ENCODE data around the gene KIF16B. TPM values are rescaled to one million over a fixed set of nuclear protein-coding genes. Genes with fewer than 3 reads are reported as not detected.

Gene KIF16B
- total and polyA plus RNA-seq, 2 donors (not counting 3 experiments of a cell fraction or from before 2014, with no cell fraction given) = 2.9 to 8.8 TPM

- BruUV-seq (replicated peaks) = no TSS peak
- TF ChIP-seq FOS (IDR thresholded peaks at IDR 0.05; ENCODE audit: borderline replicate concordance, insufficient read depth, low read length) (no peak), POLR2A (IDR thresholded peaks at IDR 0.05; ENCODE audit: low read depth, low read length) (no peak), MYC (IDR thresholded peaks at IDR 0.05; ENCODE audit: low read depth, low read length) (no peak), GATA2 (IDR thresholded peaks at IDR 0.05; ENCODE audit: insufficient read depth, insufficient read length, low read depth, low read length) (no peak), EZH2 (IDR thresholded peaks at IDR 0.05; ENCODE audit: borderline replicate concordance, low read depth, low read length, severe bottlenecking) (no peak), MAX (IDR thresholded peaks at IDR 0.05; ENCODE audit: insufficient read depth, insufficient read length) (no peak), CTCF (IDR thresholded peaks at IDR 0.05; ENCODE audit: extremely low read depth in 1 of 2, insufficient read depth in 1 of 2, low read depth in 1 of 2, low read length in 2 of 2) (no peak), JUN (IDR thresholded peaks at IDR 0.05; ENCODE audit: borderline replicate concordance, insufficient read depth, insufficient read length, low read depth) (no peak), POLR2AphosphoS5 (IDR thresholded peaks at IDR 0.05; ENCODE audit: insufficient read depth, low read depth, low read length) (no peak)
- dilution Hi-C loops (cut with MboI; ENCODE audit: extremely low pct_ligation_motif_present, low sequenced_read_pairs) = no loop called here
- intact Hi-C loops (cut with micrococcal nuclease) = no loop called here
- Histone ChIP-seq H3K36me3 (ENCODE audit: control insufficient read depth in 2 of 2, extremely low read depth in 1 of 2, insufficient read depth in 2 of 2, low read length in 2 of 2) (peaks cover 0 to 2% of the 10 kb centered on the region in 2 experiments), H3K4me2 (ENCODE audit: insufficient read depth, low read length) (no peak overlapping the region), H4K20me1 (replicated peaks; ENCODE audit: control insufficient read depth, extremely low read depth, insufficient read depth, low read length) (no peaks in the 10 kb centered on the region), H3K9ac (replicated peaks; ENCODE audit: extremely low read depth, insufficient read depth, low read length) (no peak overlapping the region), H3K27ac (ENCODE audit: insufficient read depth, low read depth, low read length) (no peak overlapping the region), H3K4me3 (replicated peaks in 1 of 3; ENCODE audit: insufficient read depth in 1 of 3, low read depth in 1 of 3, low read length in 3 of 3) (no peak overlapping the region), H3K9me3 (replicated peaks; ENCODE audit: control insufficient read depth, insufficient read depth, low read length) (no peaks in the 10 kb centered on the region), H3K9me1 (replicated peaks; ENCODE audit: control insufficient read depth, extremely low read depth, insufficient read depth, low read length) (no peaks in the 10 kb centered on the region), H3K79me2 (ENCODE audit: control insufficient read depth, insufficient read depth, low read length) (no peaks in the 10 kb centered on the region), H3K4me1 (ENCODE audit: control insufficient read depth, extremely low read depth, insufficient read depth, low read length) (no peaks in the 10 kb centered on the region), H3K27me3 (ENCODE audit: control insufficient read depth in 2 of 2, insufficient read depth in 2 of 2, low read length in 2 of 2) (no peaks in the 10 kb centered on the region), H2AFZ (ENCODE audit: low read depth, low read length) (no peak overlapping the region)
- FAIRE-seq (no peak), DNase-seq (ENCODE audit: low read depth, low spot score) (no peak)
- CTCF ChIA-PET = no interaction called here
- POLR2A ChIA-PET = no interaction called here
Measured at GRCh38 chr20:16488086-16488485, 85.2 kb downstream of the KIF16B start.
